RWPE2 (cell line): ENCODE data around the gene LRRC25.

Source experiments
- ATAC-seq: fragments of 200-7000 bp; cut with Tn5 transposase; 3 replicates; pipeline ENCODE4 v1.9.1; 2021; ENCODE audit warnings: low read depth
- DNase-seq: peaks from one replicate; pipeline ENCODE4 v3.0.0-alpha.2; 2020; ENCODE audit warnings: low spot score
- H3K27ac ChIP-seq: fragments of 450-650 bp; 2 replicates; pipeline ENCODE4 v1.5.1; 2017; ENCODE audit warnings: mild to moderate bottlenecking; ENCODE audit not compliant: poor library complexity, severe bottlenecking
- H3K27me3 ChIP-seq: fragments of 250-450 bp; sonication (Bioruptor Pico); 2 replicates; pipeline ENCODE4 v1.5.1; 2021; ENCODE audit warnings: mild to moderate bottlenecking, moderate library complexity; ENCODE audit not compliant: insufficient read depth, poor library complexity, severe bottlenecking
- H3K36me3 ChIP-seq: fragments of 250-450 bp; sonication (Bioruptor Pico); 2 replicates; pipeline ENCODE4 v1.5.1; 2020; ENCODE audit warnings: low read depth, mild to moderate bottlenecking, moderate library complexity
- H3K4me1 ChIP-seq: fragments of 250-450 bp; sonication (Bioruptor Pico); 2 replicates; pipeline ENCODE4 v1.5.1; 2021; ENCODE audit warnings: mild to moderate bottlenecking, moderate library complexity; ENCODE audit not compliant: insufficient read depth, poor library complexity, severe bottlenecking
- H3K4me3 ChIP-seq: fragments of 250-450 bp; sonication (Bioruptor Pico); 2 replicates; pipeline ENCODE4 v1.5.1; 2021; ENCODE audit warnings: mild to moderate bottlenecking, moderate library complexity; ENCODE audit not compliant: severe bottlenecking
- H3K9me3 ChIP-seq: fragments of 250-450 bp; sonication (Bioruptor Pico); 2 replicates; pipeline ENCODE4 v1.5.1; 2021; ENCODE audit warnings: mild to moderate bottlenecking, moderate library complexity; ENCODE audit not compliant: severe bottlenecking
- CTCF ChIP-seq: fragments of 450-650 bp; IDR thresholded peaks from one replicate; pipeline ENCODE4 v1.5.1; 2017; ENCODE audit warnings: mild to moderate bottlenecking, moderate library complexity; ENCODE audit not compliant: poor library complexity, severe bottlenecking

The LRRC25 gene

DNA sequence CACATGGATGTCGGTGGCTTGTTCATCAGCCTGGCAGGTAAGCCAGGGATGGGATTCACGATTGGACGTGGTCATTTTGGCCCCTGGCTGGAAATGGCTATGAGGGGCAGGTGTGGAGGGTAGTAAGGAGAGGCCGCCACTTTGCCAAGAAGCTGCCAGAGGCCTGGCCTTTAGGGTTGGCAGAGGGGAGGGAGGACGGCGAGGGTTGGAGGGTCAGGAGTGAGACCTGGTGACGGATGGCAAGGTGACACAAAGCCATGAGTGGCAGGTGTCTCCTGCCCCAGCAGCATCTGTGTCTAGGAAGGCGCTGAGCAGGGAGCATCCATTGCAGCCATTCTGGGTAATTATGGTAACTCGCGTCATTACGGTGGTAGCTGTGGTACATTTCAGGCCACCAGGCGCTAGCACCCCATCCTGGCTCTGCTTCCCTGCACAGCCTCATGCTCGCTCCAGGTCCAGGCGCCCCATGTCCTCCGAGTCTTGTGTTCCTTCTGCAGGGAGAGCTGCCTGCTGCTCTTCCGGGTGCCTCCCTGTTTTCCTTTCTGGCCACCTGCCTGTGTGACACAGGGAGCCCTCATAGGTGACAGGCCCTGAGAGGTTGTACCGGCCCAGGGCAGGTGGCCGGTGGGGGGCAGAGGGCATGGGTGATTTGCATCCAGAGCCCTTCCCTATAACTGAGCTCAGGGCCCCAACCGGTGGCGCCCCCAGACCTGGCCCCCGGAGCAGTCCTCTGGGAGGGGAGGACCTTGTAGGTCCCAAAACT is 26.0 kb upstream of the LRRC25 start:
- Histone ChIP-seq H3K27me3 (no peaks in the 10 kb centered on the region), H3K4me3 (no peak overlapping the region), H3K4me1 (peaks cover 6% of the 10 kb centered on the region), H3K27ac (no peak overlapping the region), H3K9me3 (no peaks in the 10 kb centered on the region), H3K36me3 (no peaks in the 10 kb centered on the region)
- peak; percentile 56 for DNase-seq
- ATAC-seq = no peak
- no peak for TF ChIP-seq CTCF

DNA sequence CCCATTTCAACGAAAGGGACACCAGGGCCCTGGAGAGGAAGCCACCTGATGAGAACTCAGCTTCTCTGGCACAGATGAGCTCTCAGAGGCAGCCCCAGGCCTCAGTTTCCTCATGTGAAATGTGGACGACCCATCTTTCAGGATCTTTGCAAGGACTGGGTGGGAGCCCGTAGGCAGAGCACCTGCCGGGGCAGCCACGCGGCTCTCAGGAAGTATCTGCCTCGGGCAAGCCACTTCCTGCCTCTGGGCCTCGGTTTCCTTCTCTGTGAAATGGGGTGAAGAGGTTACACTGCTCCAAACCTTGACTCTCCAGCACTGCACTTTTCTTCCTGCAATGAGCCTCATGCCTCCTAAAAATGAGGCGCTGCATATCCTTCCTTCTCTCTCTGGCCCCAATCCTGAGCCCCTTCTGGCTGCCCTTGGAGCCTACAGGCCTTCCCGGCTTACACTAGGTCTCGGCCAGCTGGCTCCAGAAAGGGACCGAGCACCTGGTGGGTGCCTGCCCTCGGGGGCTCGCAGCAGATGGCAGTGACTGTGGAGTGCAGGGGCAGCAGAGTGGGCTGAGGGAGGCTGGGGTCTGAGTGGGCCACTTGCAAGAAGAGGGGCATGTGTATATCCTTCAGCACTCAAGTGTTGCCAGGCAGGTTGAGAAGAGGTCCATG is 25.2 kb upstream of the LRRC25 start:
- Histone ChIP-seq H3K4me1 (peaks cover 6% of the 10 kb centered on the region), H3K27ac (no peak overlapping the region), H3K9me3 (no peaks in the 10 kb centered on the region), H3K36me3 (no peaks in the 10 kb centered on the region), H3K27me3 (no peaks in the 10 kb centered on the region), H3K4me3 (no peak overlapping the region)
- TF ChIP-seq CTCF = no peak
- ATAC-seq = no peak
- DNase-seq = no peak

GRCh38 chr19:18421371-18421959 is 24.0 kb upstream of the LRRC25 start:
- DNase-seq (no peak), ATAC-seq (no peak)
- peaks cover 8% of the 10 kb centered on the region for H3K4me1 ChIP-seq
- no peaks in the 10 kb centered on the region for H3K36me3 ChIP-seq
- H3K27me3 ChIP-seq = no peaks in the 10 kb centered on the region
- no peak for TF ChIP-seq CTCF
- H3K27ac ChIP-seq = no peak overlapping the region
- no peaks in the 10 kb centered on the region for H3K9me3 ChIP-seq
- H3K4me3 ChIP-seq = no peak overlapping the region

GRCh38 chr19:18420930-18421329 is 23.5 kb upstream of the LRRC25 start:
- DNase-seq (no peak), ATAC-seq (no peak)
- no peaks in the 10 kb centered on the region for H3K27me3 ChIP-seq
- no peak overlapping the region for H3K4me3 ChIP-seq
- H3K36me3 ChIP-seq = no peaks in the 10 kb centered on the region
- TF ChIP-seq CTCF = no peak
- H3K9me3 ChIP-seq = no peaks in the 10 kb centered on the region
- no peak overlapping the region for H3K27ac ChIP-seq
- H3K4me1 ChIP-seq = peaks cover 8% of the 10 kb centered on the region
